Measurements from ENCODE around the gene NONO.
"Not testable (repeated sequence)": the region's sequence is repeated elsewhere in the genome, so short reads cannot be mapped to it uniquely, and the experiment has no call there.

The NONO gene

GRCh38 chrX:71291381-71291780 lies 7.9 kb downstream of the NONO start:
- no peak for DNase-seq

GRCh38 chrX:71292669-71293365 lies 9.4 kb downstream of the NONO start:
- no peak for DNase-seq

- no peak for DNase-seq
Measured at GRCh38 chrX:71296806-71297205, 13.4 kb downstream of the NONO start.

DNA sequence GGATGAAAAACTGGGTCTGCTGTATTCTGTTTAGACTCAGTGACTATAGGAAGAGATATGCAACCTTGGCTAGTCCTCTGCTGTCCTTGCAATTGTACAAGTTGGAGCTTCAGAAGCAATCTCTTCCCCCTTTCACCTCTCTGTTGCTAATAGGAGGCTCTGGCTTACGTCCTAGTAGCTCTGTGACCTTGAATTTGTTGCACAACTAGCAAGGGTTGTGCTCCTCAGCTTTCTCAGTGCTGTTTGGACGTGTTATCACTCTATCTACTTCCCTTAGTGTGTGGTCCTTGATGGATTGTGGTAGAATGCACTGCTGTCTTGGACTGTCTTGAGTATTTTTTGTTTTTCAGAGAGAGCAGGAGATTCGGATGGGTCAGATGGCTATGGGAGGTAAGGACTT lies 14.7 kb downstream of the NONO start:
- no peak for DNase-seq

GRCh38 chrX:71300064-71300463 lies 16.6 kb downstream of the NONO start:
- not testable (repeated sequence) for DNase-seq

GRCh38 chrX:71300495-71300894 lies 17.1 kb downstream of the NONO start:
- DNase-seq, result not testable (repeated sequence)

DNA sequence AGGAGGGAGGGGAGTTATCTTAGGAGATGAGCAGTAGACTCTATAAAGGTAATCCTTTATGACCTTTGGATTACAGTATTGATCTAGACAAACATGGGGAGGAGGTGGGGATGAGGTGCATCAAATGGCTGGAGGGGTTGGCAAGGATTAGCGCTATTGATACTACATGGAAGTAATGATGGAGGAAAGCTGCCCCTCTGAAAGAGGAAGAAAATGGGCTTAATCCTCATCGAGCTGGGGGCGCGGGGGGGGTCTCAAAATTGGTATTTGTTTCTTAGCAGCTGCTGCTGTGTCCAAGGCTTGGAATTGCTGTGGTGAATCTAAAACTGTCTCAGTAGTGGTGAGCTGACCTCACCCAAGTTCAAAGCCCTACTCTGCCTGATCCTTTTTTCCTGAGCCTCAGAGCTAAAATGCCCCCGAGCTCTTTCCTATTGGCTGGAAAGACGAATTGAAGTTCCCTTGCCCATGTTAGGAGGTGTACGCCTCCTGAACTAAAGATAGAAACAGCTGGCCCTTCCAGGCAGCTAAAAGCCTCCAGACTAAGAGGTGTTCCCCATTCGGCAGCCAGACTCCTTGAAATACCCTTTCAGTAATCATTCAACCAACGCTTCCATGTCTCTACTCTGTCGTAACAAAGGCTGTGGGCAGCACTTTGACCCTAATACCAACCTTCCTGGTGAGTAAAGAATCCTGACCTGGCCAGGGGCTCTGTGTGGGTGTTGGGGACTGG lies 17.9 kb downstream of the NONO start, which contains the start of gene ITGB1BP2:
ITGB1BP2 (plus strand) TSS at position 556 of the 730 bp plus-strand sequence; CDS start at position 613, 57 bp downstream.
- DNase-seq, result no peak

DNA sequence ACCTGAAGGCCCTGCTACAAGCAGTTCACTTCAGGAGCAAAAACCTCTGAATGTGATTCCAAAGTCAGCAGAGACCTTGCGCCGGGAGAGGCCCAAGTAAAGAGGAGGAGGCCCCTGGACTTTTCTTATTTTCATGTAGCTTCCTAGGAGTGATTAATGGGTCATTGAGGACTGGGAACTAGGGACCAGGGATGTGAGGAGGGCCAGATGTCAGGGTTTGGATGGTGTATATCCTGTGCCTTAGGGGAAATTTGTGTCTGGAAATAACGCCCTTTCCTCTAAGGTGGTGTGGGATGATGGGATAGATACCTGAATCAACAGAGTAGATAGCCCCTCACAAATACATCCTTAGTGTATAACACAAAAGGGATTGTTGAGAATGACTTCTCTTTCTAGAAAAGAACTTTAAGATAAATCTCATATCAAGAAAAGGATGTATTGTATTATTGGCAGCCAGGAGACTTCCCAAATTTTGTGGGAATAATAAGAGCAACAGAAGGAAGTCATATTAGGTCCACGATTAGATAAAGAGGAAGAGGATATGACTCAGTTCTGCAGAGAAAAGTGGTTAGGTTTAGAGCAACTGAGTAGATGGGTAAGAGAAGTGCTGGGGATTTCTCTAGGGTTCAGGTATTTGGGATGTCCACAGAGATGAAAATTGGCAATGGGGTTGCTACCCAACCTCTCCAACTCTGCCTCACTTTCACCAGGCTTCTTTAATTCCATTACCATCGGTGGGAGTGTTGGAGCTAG lies 19.2 kb downstream of the NONO start:
- no peak for DNase-seq

DNA sequence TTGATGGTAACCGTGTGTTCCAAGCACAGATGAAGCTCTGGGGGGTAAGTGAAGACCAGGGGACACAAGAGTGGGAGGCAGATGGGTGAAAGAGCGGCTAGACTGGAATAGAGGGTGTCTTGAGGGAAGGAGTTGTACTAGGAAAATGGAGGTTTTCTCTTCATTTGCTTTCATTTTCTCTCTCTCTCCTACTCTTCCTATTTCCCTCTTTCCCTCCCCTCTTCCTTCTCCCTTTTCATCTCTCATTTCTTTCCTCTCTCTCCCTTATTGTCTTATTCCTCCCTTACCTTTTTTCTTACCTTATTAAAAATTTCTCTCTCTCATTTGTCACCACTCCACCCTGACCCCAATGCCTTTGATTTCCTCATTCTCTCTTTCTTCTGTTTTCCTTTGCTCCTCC lies 21.1 kb downstream of the NONO start:
- no peak for DNase-seq

- no peak for DNase-seq
Measured at GRCh38 chrX:71315917-71316316, 32.5 kb downstream of the NONO start.

- DNase-seq, result not testable (repeated sequence)
Measured at GRCh38 chrX:71316959-71317358, 33.5 kb downstream of the NONO start.

DNA sequence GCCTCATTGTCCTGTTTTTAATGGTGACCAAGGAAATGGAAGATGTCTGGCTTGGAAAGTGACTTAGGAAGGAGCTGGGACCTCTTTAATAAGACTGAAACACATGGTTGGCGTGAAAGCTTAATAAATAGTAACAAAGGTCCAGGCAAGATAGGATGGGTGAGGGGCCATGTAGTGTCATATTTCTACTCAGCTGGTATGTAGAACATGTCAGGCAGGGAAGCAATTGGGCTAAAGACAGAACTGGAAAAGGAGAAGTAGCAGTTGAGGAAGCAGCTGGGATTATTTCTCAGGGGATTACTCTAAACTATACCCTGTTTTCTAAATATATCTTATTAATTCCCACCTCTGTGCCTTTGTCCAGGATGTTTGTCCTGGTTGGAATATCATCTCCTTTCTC lies 36.7 kb downstream of the NONO start:
- no peak for DNase-seq

- DNase-seq, result no peak
Measured at GRCh38 chrX:71321731-71322130, 38.3 kb downstream of the NONO start.

GRCh38 chrX:71324452-71324851 lies 41.0 kb downstream of the NONO start:
- DNase-seq, result not testable (repeated sequence)

DNA sequence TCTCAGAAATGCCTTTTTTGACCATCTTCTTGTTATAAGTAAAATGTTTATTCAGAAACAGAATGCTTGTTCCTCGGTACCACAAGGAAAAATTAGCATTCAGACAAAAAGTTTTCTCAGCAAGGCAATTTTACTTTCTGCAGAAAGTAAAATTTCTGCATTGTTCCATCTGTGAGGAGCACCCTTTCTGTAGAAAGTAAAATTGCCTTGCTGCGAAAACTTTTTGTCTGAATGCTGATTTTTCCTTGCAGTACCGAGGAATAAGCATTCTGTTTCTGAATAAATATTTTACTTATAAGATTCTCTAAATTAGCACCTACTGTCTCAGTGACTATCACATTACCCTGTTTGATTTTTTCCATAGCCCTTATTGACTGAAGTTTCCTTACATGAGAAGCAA lies 43.0 kb downstream of the NONO start:
- no peak for DNase-seq

GRCh38 chrX:71349151-71349665 lies 65.8 kb downstream of the NONO start:
- not testable (repeated sequence) for DNase-seq

DNA sequence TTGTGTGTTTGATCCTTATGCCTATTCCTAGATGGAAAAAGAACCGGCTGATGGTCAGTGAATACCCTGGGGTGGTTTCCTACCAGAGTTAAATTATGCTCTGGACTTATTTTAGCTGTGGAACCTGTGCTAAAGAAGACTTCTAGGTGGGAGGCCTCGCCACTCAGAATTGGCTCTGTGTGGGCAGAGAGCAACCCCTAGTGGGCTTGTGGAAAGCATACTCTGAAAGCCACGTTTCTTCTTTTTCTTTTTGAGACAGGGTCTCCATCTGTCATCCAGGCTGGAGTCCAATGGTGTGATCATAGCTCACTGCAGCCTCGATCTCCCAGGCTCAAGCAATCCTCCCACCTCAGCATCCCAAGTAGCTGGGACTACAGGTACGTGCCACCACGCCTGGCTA lies 66.4 kb downstream of the NONO start:
- not testable (repeated sequence) for DNase-seq

Data from NCI-H2171 (cell line).